NCI-H2196 treated with DMSO at 0.1 percent for 48 hours (cell line): Measurements from ENCODE around the gene C1QTNF7.

Source experiments
- DNase-seq: peaks from one replicate; lab custom pipeline; 2025; ENCODE audit not compliant: unreplicated experiment; lab: John Stamatoyannopoulos, UW

Gene C1QTNF7, protein sequence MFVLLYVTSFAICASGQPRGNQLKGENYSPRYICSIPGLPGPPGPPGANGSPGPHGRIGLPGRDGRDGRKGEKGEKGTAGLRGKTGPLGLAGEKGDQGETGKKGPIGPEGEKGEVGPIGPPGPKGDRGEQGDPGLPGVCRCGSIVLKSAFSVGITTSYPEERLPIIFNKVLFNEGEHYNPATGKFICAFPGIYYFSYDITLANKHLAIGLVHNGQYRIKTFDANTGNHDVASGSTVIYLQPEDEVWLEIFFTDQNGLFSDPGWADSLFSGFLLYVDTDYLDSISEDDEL

DNA sequence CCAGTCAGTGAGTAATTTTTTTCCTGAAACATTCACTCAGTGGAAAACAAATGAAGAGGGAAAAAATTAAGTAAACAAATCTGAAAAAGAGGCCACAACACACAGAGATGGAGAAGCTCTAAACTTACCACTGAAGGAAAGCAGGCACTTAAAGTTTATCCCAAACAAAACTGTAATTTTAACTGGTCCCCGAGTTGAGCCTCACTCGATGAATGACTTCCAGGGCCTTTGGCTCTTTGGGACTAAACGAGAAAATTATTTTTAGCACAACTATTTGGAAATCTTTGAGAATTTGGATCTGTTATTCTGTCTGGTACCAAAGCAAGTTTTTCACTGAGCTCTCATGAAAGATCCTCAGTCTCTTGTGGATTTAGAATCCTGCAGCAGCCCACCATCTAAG is at the start of gene C1QTNF7:
TSS of gene C1QTNF7 (plus strand) at position 333 of the 400 bp plus-strand sequence. CDS start 7,711 bp downstream, outside the sequence.
- no peak for DNase-seq

DNA sequence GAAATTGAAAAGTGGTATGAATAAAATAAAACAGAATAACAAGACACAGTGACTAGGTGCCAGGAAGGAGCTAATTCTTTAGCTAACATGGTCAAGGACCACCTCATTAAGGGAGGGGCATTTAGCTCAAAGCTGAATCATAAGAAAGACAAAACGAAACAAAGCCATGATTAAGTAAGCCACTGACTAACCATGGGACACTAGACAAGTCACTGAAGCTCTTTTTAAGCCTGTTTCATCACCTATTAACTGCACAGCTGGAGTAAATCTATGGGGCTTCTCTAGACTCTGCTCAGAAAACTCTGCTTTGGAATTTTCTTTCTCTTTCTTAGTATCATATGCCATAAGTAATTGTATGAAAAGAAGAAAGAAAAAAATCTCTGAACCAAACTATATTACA is 49.8 kb upstream of the C1QTNF7 start:
- DNase-seq = no peak

DNA sequence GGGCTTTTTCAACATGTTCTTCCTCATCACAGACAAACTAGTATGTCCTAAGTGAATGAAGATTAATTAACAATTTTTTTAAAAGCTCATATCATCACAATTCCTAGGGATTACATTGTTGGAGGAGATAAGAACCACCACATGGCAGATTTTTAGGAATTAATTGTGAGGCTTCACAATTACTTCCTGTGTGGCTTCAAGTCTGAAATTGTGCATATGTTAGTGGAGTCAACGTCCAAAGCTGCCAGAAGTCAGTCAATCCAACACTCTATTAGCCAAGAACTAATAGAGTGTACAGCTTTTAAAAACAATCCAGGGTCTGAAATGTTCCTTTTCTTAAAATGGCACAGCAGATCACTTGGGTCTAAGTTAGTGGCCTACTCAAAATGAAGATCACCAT is 49.3 kb upstream of the C1QTNF7 start:
- DNase-seq = no peak

DNA sequence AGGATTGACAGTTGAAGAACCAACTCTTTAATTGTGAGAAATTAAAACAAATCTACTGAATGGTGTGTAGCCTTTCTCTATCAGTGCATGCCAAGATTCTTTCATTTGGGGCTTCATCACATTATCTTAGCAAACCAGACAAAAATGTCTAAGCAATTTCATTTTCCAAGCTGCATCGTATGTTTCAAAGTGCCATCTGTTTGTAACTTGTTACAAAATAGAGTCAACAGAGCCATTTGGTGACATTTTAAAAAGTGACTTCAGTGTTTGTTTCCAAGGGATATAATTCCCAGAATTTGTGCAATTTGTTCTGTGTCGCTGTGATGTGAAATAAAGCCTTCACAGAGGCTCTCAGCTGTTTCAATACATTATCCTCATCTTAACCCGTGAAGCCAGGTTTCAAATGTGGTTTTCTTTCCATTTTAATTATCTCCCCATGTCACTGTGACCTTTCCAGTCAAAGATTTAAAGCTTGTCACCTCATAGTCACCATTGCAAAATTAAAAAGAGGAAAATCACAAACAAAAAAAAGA is 46.0 kb upstream of the C1QTNF7 start:
- no peak for DNase-seq

DNA sequence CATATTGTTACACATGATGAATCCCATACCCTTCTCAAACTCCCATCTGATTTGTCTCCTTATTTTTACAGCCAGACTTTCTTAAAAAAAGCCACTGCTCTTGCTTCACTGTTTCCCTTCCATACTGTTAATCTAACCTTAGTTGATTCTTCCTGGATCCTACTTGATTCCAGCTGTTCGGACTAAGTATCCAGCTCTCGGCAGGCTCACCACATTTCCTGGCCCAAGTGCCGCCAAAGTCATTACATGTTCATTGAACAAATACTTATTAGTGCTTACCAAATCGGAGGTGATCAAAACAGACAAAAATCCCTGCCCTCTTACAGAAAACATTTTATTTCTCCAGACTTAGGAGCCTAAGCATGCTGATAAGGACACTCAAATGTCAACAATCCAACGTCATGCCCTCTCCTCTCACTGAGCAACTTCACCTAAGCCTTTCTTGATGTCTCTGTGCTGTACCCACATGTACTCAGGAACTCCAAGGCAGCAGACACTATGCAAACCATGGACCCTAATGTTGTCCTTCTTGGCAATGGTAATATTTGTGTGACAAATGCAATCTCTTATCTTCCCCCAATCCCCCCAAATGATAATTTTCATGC is 45.1 kb upstream of the C1QTNF7 start:
- DNase-seq = no peak

DNA sequence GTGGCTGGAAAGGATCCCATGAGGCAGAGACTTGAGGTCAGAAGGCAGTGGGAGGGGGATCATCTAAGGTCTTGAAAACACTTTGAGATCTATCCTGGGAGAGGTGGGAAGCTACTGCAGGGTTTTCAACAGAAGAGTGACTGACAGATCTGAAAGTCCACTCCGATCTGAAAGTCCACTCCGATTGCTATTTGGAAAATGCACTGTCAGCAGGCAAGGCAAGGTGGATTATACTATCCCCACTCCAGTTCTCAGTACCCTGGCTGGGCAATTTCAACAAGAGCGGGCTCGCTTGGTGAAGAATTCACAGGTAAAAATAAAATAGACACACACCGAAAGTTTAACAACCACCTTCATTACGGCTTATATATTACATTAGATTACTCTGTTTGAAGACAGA is 42.3 kb upstream of the C1QTNF7 start:
- no peak for DNase-seq

DNA sequence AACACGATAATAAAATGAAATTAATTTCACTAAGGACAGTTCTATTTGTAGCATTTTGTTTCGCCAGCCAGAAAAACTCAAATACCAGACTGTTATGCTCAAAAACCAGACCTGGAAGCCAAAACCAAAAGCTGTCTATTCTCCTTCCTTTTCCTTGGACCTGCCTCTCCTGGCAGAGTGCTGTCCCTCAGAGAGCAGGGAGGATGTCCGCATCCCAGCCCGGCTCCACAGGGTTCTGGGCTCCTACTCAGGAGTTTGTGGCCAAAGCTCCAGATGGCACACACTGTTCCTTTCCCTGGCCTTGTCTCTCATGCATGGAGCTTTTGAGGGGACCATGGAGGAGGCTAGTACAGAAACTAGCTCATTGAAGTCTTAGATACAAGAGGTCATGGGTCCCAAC is 41.9 kb upstream of the C1QTNF7 start:
- no peak for DNase-seq

DNA sequence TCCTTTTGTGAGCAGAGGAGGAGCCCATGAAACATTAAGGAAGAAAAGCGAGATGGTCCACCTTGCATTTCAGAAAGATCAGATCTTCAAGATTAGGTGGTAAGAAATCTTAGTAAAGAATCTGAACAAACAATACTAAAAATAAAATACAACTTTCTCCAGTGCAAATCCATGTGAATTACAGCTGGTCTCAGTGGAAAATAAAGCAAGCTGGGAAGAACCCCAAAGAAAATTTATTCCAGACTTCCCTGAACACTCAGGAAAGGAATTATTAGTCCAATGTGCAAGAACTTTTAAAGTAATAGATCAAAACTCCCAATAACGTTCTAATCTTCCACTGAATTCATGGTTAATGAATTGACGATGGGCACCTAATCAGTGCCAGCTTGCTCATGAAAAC is 37.3 kb upstream of the C1QTNF7 start:
- no peak for DNase-seq

DNA sequence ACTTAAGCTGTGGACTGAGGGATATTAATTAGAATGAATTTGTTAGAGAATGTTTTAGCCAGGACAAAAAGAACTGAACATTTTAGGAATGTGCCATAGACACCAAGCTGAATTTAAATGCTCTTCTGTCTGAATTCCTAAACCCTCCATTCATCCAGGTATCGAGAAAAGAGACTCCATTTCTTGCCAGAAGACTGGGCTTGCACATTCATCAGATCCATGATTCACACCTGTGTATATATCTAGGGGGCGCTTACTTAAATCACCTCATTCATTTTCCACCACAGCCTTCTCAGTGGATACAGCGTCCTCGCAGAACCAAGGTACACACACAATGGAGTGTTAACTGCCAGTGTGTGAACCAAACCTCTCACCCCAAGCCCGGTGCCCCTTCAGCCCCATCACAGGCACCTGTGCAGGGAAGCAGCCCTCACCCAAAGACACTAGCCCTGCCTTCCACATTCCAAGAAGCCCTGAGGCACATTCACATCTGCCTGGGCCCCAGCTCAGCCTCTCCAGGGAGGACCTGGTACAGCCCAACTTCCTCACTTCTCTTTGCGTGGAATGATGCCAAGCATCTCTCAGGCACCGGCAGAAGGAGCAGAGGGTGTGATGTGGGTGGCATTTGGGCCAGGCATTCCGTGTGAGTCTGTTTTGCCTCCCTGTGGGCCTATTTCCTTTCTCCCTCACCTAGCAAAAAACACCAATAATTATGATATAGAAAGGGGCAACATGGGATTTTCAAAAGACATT is 35.6 kb upstream of the C1QTNF7 start:
- DNase-seq = no peak

DNA sequence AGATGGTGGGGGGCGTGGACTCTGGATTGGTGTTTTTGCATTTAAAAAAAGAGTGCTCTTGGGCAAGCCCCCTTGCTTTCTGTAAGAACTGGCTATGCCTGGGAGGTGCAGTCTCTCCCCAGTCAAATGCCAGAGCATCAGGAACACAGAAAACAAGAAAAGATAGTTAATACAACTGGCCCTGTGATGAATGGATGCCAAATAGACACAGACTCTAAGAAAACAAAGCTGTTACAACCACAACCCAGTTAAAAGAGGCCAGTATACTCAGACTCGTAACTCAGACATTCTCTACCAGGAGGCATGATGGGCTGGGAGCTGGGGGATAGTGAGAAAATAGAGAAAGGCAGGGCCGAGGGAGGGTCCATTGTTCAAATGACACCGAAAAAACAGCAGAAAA is 32.5 kb upstream of the C1QTNF7 start:
- no peak for DNase-seq

DNA sequence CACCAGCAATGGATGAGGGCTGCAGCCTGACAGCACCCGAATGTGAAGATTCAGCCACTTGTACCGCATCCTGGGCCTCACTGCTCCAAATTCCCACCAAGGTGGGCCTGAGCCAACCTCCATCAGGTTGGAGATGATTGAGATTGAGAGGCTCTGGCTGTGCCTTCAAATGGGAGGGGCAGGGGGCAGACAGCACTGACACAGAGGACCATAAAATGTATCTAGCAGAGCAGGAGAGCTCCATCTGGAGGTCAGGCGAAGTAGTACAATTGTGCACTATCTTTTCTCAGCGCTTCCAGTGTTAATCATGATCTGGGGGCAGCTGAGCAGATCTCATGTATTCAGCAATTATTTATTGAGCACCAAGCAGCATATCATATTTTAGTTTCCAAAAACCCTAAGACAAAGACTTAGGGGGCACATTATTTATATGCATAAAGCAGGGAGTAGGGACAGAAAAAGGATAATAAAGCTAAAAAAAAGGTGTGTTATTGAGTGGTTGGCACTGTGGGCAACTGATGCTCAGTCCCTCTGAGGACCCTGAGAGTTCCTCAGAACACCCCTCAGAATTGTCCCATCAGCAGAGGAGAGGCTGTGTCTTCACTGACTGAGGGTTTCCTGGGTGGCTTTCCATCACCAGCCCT is 31.6 kb upstream of the C1QTNF7 start:
- DNase-seq = peak; percentile 2

DNA sequence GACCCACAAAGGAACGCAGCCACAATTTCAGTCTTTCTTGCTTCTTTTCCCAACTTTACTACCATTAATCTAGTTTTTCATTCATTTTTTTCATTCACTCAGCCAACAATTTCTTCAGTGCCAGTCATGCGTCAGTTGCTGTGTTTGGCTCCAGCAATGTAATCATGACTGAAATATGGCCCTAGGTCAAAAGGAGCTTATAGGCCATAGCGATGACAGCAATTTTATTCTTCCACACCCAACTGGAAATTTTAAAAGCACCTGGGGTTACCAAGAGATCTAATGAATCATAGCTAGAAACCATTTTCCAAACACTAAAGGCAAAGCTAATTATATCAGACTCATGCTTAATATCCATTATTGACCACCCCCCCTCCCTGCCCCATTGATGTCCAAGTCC is 29.8 kb upstream of the C1QTNF7 start:
- no peak for DNase-seq

DNA sequence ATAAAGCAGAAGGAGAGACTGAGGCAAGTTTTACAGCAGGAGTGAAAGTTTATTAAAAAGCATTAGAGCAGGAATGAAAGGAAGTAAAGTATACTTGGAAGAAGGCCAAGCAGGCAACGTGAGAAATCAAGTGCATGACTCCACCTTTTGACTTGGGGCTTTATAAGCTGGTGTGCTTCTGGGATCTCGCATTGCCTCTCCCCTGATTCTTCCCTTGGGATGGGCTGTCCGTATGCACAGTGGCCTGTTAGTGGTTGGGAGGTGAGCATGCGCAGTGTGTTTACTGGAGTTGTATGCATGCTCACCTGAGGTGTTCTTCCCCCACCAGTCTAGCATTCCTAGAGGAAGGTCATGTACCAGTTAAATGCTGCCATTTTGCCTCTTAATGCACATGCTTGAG is 29.1 kb upstream of the C1QTNF7 start:
- DNase-seq = no peak

DNA sequence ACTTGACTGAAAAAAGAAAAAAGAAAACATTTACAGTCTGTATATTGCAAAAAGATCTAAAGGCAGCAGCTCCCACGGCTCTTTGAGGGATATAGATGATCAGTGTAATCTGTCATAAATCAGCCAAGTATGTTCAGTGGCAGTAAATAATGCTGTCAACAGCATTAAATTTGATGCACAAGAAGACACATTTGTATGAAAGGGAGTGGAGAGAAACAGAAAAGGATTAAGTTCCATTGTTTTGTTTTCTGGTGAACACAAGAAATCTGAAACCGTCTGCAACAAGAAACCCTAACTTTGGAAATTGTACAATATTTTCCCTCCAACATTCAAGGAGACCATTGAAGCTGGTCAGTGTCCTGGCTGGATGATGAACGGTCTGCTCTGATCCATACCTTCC is 27.6 kb upstream of the C1QTNF7 start:
- no peak for DNase-seq

DNA sequence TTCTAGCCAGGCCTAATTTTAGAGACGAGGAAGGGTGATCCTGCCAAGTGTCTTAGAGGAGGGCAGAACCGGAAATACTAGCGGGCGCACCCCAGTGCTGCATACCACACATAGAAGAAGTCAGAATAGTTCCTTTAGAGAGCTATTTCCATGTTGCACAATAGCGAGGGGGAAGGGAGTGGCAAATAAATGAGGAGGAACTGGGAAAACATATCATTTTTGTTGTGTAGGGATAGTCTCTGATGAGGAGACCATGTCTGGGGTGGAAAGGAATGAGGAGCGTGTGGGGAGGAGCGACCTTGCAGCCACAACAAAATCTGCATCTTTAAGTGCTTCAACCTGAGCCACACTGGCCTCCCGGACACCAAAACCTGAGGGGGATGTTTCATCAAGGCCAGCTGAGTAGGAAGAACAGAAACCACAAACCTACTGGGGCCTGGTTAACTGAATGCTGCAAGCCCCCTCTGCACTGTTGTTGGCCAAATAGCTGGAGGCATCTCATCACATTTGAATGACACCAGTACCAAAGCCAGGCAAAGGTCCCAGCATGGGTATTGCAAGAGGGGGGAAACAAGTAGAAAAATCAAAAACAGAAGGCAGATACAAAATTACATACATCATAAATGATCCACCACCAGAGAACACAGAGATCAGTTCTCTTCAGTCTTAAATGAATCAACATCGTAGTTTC is 26.7 kb upstream of the C1QTNF7 start:
- DNase-seq = no peak

DNA sequence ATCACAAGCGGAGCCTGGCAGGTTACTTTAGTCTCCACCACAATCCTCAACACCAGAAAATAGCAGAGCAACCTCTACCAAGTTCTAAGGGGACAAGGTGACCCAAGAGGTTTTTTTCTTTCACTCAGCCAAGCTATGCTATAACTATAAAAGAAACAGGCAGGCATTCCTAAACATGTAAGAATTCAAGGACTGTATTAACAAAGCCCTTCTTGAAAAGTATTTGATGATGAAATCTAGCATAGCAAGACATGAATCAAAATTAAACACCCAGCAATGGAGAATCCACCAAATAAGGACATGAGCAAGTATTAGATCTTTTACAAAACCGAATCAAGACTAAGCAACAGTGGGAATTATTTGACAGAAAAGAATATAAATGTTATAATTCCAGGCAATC is 25.7 kb upstream of the C1QTNF7 start:
- no peak for DNase-seq

DNA sequence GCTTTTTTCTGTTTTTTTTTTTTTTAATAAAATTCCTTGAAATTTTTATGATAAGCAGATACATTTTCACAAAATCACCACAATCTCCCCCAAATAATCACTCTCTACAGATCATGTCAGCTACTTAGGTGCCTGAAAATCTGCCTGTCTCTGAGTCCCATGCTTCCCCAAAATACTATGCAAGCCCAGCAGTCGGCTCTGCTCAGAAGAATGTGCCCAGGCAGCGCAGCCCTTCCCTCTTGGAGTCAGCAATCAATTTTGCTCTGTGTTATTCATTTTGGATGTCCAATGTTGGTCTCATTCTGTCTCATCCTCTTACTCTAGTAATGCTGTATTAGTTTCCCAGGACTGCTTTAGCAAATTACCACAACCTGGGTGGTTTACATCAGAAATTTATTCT is 24.9 kb upstream of the C1QTNF7 start:
- DNase-seq = no peak

DNA sequence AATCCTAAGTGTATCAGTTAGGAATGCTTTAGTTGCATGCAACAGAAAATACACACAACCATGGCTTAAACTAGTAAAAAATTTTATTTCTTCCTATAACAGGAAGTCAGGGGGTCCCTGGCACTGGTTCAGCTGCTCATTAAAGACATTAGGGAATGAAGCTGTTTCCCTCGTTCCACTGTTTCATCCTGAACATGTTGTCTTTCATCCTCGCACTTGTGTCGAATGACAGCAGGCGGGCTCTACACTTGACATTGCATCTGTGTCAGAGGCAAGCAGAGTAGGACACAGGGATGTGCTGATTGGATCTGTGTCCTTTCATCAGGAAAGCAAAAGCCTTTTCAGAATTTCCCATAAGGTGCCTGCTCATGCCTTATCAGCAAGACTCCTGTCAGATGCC is 22.8 kb upstream of the C1QTNF7 start:
- no peak for DNase-seq

DNA sequence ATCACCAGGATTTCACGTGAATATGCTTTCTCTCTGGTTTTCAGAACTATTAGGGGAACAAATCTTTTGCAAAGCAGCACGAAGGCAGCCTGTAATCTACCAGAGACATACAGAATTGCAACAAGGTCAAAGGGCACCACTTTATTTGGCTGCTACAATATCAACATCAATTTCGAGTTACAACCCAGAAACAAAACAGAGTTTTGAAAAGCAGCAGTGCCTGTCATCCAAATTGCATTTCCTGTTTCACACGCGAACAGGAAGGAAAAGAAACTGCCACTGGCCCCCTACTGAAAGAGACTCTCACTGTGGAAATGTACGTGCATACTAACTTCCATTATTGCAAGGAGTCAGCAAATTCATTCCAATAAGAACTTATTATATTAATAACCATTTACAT is 17.1 kb upstream of the C1QTNF7 start:
- no peak for DNase-seq

DNA sequence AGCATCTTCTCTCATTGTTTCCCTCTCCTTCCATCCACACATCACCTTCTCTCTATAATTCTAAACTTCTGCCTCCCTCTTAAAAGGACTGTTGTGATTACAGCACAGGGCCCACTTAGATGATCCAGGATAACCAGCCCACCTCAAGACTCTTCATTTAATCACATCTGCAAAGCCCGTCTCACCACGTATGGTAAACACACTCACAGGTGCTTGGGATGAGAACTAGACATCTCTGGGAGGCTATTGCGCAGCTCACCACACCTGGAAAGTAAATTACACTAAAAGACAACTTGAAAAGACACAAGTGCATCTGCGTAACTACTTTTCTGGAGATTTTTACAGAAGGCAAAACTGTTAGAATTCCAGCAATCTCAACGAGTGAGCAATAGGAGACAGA is 15.4 kb upstream of the C1QTNF7 start:
- DNase-seq = no peak

DNA sequence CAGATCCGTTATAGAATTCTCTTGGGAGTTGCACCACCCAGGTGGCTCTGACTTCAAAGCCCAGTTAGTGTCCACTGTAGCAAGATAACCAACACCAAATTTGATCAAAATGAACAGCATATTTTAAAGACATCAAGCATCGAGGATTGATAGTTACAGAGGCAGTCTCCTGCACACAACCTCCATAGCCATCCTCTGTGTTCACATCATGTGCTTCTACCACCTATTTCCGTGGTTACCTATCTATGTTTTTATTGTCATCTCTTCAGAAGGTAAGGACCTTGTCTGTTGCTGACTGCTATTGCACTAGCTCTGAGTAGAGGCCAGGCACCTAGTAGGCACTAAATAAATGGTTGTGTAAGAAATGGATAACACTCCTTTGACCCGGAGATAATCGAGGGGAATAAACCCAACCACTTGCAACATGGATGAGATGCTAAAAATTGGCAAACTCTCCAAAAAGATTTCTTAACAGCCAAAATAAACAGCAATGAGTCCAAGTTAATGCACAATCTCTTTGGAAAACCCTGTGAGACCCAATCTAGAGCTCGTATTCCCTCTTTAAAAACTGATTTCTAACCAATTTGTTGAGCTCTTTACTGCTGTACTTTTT is 14.7 kb upstream of the C1QTNF7 start:
- DNase-seq = no peak
